ENCODE results near the gene PDXDC1. TPM values are rescaled to one million over a fixed set of nuclear protein-coding genes. Genes with fewer than 3 reads are reported as not detected.
"Not testable (repeated sequence)": the region's sequence is repeated elsewhere in the genome, so short reads cannot be mapped to it uniquely, and the experiment has no call there.

Gene PDXDC1
- total RNA-seq, 1 donor from 2014 or later, result 71.4 TPM

DNA sequence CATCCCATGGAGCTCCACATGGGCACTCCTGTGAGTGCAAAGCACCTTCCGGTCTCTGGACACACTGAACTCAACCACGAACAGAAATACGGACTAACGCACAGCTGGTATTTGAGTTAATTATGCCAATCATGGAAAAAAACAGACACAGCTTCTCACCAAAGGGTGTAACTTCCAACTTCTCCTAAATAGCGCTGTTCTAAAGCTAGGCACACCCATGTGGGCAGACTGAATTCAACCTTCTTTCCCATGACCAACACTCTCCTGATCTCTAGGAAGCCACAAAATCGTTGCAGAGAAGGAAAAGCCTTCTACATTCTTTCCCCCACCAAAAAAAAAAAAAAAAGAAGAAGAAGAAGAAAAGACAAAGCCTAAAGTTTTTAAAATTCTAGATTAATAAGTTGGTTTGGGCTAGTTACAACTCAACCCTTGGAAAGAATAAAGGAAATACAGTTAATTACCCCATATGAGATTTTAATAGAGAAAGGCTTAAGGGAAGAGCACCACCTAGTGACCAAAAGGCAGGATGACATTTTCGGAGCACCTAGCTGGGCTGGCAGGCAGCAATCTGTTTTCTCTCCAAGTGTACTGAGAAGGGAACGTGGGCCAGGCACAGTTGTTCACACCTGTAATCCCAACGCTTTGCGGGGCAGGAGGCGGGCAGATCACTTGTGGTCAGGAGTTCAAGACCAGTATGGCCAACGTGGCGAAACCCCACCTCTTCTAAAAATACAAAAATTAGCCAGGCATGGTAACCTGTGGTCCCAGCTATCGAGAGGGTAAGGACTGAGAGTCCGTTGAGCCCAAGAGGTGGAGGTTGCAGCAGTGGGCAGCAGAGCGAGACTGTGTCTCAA is 97.3 kb downstream of the PDXDC1 start:
- DNase-seq; H3K9me3 ChIP-seq (replicated peaks); intact Hi-C loops (cut with micrococcal nuclease); H3K27ac ChIP-seq (replicated peaks); H3K4me3 ChIP-seq; H3K4me1 ChIP-seq; H3K27me3 ChIP-seq (ENCODE audit: low read depth): not testable (repeated sequence)
- peaks cover 80% of the 10 kb centered on the region for H3K36me3 ChIP-seq
- TF ChIP-seq, protein P1, sequence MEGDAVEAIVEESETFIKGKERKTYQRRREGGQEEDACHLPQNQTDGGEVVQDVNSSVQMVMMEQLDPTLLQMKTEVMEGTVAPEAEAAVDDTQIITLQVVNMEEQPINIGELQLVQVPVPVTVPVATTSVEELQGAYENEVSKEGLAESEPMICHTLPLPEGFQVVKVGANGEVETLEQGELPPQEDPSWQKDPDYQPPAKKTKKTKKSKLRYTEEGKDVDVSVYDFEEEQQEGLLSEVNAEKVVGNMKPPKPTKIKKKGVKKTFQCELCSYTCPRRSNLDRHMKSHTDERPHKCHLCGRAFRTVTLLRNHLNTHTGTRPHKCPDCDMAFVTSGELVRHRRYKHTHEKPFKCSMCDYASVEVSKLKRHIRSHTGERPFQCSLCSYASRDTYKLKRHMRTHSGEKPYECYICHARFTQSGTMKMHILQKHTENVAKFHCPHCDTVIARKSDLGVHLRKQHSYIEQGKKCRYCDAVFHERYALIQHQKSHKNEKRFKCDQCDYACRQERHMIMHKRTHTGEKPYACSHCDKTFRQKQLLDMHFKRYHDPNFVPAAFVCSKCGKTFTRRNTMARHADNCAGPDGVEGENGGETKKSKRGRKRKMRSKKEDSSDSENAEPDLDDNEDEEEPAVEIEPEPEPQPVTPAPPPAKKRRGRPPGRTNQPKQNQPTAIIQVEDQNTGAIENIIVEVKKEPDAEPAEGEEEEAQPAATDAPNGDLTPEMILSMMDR (IDR thresholded peaks at IDR 0.05; ENCODE audit: borderline replicate concordance), result peak; percentile 61

DNA sequence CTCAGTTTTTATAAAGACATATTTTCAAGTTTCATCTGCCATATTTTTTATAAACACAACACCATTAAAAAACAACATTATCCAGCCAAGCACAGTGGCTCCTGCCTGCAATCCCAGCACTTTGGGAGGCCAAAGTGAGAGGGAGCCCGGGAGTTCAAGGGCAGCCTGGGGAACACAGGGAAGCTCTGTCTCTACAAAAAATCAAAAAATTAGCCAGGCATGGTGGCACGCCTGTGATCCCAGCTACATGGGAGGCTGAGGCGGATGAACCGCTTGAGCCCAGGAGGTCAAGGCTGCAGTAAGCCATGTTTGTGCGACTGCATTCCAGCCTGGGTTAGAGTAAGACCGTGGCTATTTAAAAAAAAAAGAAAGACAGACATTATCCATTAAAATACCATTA is 98.3 kb downstream of the PDXDC1 start:
- intact Hi-C loops (cut with micrococcal nuclease), result no loop called here
- H3K4me3 ChIP-seq, result no peak overlapping the region
- peaks cover 83% of the 10 kb centered on the region for H3K36me3 ChIP-seq

DNA sequence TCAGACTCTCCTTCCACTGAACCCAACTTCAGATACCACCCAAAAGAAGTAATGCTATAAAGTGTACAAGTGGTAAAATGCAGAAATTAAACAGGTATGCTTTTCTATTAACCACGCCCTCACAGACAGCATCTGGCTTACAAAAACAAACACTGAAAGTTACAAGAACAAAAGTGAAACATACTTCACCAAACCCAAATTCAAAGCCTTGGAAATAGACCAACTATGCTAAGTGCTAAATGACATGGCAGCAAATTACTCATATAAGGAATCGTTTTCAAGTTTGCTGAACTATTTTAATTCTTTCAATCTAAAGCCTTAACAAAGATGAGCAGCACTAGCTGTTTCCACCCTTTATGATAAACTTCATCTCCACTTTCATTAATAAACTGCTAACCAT is 101.3 kb downstream of the PDXDC1 start:
- H3K4me3 ChIP-seq; intact Hi-C loops (cut with micrococcal nuclease); H3K9me3 ChIP-seq (replicated peaks); DNase-seq; H3K4me1 ChIP-seq; H3K27me3 ChIP-seq (ENCODE audit: low read depth); H3K27ac ChIP-seq (replicated peaks): not testable (repeated sequence)
- H3K36me3 ChIP-seq, result peaks cover 84% of the 10 kb centered on the region

More for the DNA sequence above, 98.3 kb downstream of the PDXDC1 start:
- TF ChIP-seq, protein P1 (IDR thresholded peaks at IDR 0.05; ENCODE audit: borderline replicate concordance), result no peak
- Histone ChIP-seq H3K4me1 (no peaks in the 10 kb centered on the region), H3K27me3 (ENCODE audit: low read depth) (no peaks in the 10 kb centered on the region), H3K9me3 (replicated peaks) (no peaks in the 10 kb centered on the region), H3K27ac (replicated peaks) (no peak overlapping the region)
- DNase-seq, result no peak

DNA sequence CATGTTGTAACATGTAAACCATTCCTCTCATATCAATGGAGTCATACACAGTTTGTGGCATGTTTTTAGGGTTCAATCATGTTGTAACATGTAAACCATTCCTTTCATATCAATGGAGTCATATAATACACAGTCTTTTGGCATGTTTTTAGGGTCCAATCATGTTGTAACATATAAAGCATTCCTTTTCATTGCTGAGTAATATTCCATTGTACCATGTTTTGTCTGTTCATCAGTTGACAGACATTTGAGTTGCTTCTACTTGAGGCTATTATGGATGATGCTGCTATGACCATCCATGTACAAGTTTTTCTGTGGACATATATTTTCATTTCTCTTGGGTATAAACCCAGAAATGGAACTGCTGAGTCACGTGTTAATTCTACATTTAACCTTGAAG is 106.1 kb downstream of the PDXDC1 start:
- H3K9me3 ChIP-seq (replicated peaks); intact Hi-C loops (cut with micrococcal nuclease): not testable (repeated sequence)
- peaks cover 91% of the 10 kb centered on the region for H3K36me3 ChIP-seq

DNA sequence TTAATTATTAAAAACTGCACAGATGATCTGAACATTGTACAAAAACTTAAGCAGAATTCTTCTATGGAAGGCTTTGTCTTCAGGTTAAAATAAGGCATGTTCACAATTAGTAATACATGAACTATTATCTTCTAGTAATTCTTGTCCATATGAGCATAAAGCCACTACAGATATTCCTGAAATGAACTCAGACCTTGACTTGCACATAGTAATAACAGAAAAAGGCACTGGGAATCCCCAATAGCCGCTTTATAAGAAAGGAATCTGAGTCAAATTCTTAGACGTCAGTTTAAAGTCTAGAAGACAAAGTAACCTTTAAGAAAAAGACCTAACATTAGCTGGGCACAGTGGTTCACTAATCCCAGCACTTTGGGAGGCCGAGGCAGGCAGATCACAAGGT is 108.0 kb downstream of the PDXDC1 start:
- peaks cover 87% of the 10 kb centered on the region for H3K36me3 ChIP-seq
- H3K9me3 ChIP-seq (replicated peaks); H3K27me3 ChIP-seq (ENCODE audit: low read depth); DNase-seq; intact Hi-C loops (cut with micrococcal nuclease); H3K27ac ChIP-seq (replicated peaks); H3K4me3 ChIP-seq; H3K4me1 ChIP-seq: not testable (repeated sequence)

More for the DNA sequence above, 106.1 kb downstream of the PDXDC1 start:
- H3K4me1 ChIP-seq; H3K27me3 ChIP-seq (ENCODE audit: low read depth); H3K27ac ChIP-seq (replicated peaks); H3K4me3 ChIP-seq; DNase-seq: not testable (repeated sequence)

DNA sequence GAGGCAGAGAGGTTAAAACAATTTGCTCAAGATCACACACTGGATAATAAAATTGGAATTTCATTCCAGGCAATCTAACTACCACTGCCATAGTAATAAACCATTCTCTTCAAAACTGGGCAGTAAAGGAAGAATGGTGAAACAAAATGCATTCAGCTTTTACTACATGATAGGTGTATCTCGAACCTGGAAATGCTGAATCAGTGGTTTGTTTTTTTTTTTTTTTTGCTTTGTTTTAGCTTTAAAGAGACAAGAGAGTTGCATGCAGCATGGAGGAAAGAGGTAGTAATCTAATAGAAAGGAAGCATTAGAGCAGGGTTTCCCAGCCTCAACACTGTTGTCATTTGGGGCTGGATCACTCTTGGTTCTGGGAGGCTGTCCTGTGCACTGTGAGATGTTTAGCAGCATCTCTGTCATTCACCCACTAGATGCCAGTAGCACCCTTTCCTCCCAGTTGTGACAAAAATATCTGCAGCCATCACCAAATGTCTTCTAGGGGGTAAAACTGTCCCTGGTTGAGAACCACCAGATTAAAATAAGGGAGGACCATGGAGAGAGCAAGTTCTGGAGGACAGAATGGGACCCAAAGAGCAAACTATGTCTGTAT is 115.9 kb downstream of the PDXDC1 start:
- Histone ChIP-seq H3K36me3 (peaks cover 46% of the 10 kb centered on the region), H3K4me1 (peaks cover 31% of the 10 kb centered on the region)
- intact Hi-C loops (cut with micrococcal nuclease); H3K27ac ChIP-seq (replicated peaks); DNase-seq; H3K27me3 ChIP-seq (ENCODE audit: low read depth); H3K4me3 ChIP-seq; H3K9me3 ChIP-seq (replicated peaks): not testable (repeated sequence)
- TF ChIP-seq, protein P1 (IDR thresholded peaks at IDR 0.05; ENCODE audit: borderline replicate concordance), result peak; percentile 22

DNA sequence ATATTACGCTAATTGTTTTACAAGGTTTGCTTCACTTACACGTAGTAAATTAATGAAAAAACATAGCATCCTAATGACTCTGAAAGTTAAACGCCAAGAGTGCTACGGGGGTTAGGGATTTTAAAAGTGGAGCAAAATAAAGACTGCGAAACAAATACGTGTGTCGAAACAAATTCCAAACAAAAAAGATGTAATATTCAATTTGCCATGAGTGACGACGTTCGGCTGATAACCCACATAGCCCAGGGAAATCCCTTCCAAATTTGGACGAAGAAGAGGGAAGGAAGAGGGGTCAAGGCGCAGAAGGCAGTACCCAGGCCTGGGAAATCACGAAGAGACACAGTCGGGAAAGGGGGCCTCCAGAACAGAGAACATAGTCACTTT is 118.7 kb downstream of the PDXDC1 start:
- H3K36me3 ChIP-seq, result peaks cover 26% of the 10 kb centered on the region
- H3K27me3 ChIP-seq (ENCODE audit: low read depth); intact Hi-C loops (cut with micrococcal nuclease); DNase-seq; H3K9me3 ChIP-seq (replicated peaks): not testable (repeated sequence)
- peak overlapping the region; percentile 82 for H3K4me3 ChIP-seq
- H3K27ac ChIP-seq (replicated peaks), result peak overlapping the region; percentile 89
- peaks cover 31% of the 10 kb centered on the region for H3K4me1 ChIP-seq

DNA sequence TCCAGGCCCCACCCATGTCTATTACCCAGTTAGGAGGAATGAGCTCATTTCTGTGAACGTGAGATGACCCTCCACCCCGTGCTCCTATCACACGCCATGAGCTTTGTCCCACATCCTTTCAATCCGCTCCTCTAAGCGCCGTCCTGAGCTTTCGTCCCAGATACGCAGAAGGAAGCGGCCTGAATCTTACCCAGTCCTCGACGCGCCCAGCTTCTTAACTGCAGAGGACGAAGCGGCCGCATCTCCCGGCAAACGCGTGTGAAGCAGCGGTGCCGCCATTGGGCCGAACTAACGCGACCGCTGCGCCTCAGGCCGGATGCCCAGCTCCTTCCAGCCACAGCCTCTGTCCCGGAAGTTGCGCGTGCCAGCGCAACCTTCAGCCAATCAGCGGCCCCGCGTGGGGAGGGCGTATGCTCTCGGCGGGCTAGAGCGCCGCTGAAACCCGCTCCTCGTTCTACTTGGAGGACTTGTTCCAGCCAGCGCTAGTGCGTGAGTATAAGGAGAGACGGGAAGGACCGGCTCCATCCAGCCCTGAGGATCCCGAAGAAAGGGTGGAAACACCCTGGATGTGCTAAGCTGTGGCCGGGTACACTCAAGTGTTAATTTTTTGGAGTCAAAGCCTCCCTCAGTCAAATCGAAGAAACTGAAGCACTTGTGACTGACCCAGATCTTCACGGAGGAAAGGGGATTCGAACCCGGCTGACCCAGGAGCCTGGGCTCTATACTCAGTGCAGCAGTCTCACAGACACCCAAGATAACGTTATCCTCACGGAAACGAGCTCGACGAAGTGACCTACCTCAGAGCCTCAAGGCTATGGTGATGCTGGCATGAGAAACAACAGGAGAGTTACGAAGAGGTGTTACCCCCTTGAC is 119.4 kb downstream of the PDXDC1 start, which contains the start of gene RRN3:
Gene RRN3 (minus strand): TSS at position 318 of the 873 bp plus-strand sequence. CDS start 39 bp downstream, at position 279.
- Histone ChIP-seq H3K36me3 (peaks cover 26% of the 10 kb centered on the region), H3K4me3 (peak within 1 kb of the TSS; percentile 82), H3K27ac (replicated peaks) (peak within 1 kb of the TSS; percentile 89), H3K4me1 (peaks cover 31% of the 10 kb centered on the region)
- H3K9me3 ChIP-seq (replicated peaks); H3K27me3 ChIP-seq (ENCODE audit: low read depth); intact Hi-C loops (cut with micrococcal nuclease): not testable (repeated sequence)
- peak; percentile 92 for DNase-seq

DNA sequence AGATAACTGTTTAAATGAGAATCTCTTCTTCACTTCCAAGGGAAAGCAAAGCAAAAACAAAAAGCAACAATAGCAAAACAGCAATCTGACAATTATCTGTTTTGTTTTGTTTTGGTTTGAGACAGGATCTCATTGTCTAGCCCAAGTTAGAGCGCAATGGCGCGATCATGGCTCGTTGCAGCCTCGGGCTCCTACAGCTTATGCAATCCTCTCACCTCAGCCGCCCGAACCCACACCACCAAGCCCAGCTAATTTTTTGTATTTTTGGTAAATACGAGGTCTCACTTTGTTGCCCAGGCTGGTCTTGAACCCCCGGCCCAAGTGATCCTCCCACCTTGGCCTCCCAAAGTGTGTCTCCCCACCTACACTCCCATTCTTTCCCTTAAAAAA is 121.8 kb downstream of the PDXDC1 start:
- intact Hi-C loops (cut with micrococcal nuclease); H3K27ac ChIP-seq (replicated peaks); H3K27me3 ChIP-seq (ENCODE audit: low read depth); H3K9me3 ChIP-seq (replicated peaks); DNase-seq; H3K4me3 ChIP-seq; H3K36me3 ChIP-seq: not testable (repeated sequence)
- peaks cover 31% of the 10 kb centered on the region for H3K4me1 ChIP-seq

DNA sequence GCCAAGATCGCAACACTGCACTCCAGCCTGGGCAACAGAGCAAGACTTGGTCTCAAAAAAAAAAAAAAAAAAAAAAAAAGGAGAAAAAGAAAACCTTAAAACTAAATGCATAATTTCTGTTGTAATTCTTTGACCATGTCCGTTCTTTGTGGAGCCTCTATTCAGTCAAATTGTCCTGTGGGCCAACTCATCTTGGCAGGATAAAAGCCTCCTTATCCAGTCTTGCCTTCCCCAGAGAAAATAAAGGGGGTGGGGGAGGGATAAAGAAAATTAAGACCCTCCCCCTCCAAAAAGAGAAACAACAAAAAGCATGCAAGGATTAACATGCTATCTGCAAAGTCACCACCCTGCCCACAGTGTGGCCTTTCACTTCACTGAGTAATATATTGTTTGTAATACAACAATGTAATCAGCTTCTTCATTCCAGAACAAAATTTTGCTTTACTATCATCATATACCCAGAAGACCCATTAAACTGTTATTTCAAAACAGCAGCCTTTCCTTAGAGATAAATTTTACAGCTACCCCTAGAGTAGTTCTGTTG is 124.6 kb downstream of the PDXDC1 start:
- H3K36me3 ChIP-seq; H3K4me3 ChIP-seq; H3K4me1 ChIP-seq; DNase-seq; intact Hi-C loops (cut with micrococcal nuclease); H3K27ac ChIP-seq (replicated peaks); H3K27me3 ChIP-seq (ENCODE audit: low read depth); H3K9me3 ChIP-seq (replicated peaks): not testable (repeated sequence)

Data from left ventricle myocardium inferior (tissue), 1 donor.